Lower leg skin (tissue), 4 donors: Measurements from ENCODE around the gene FANCI. TPM values are rescaled to one million over a fixed set of nuclear protein-coding genes. Genes with fewer than 3 reads are reported as not detected.

Experiments used
- DNase-seq, 2 donors: peaks; one replicate each; pipeline ENCODE4 v3.0.0-alpha.2; 2019; ENCODE audit warnings: low spot score in 2 of 2
- H3K4me3 ChIP-seq: fragments of 200-600 bp; sonication (generic); 2 replicates; pipeline ENCODE4 v1.5.1; 2017; ENCODE audit warnings: mild to moderate bottlenecking, low read depth; ENCODE audit not compliant: poor library complexity, severe bottlenecking
- CTCF ChIP-seq, 3 donors: fragments of 450-650 bp; IDR thresholded peaks; one replicate each; pipeline ENCODE4 v1.5.1; 2016; ENCODE audit warnings: antibody characterized with exemption in 3 of 3, mild to moderate bottlenecking in 3 of 3, moderate library complexity in 2 of 3
- POLR2A ChIP-seq, 2 donors: fragments of 450-650 bp; IDR thresholded peaks; one replicate each; pipeline ENCODE4 v1.6.1; 2016 to 2017; ENCODE audit warnings: antibody characterized with exemption in 2 of 2, mild to moderate bottlenecking in 1 of 2, moderate library complexity in 1 of 2
- WGBS, 2 donors: methylation state at CpG; one replicate each; pipeline ENCODE4 v1.1.5; 2018; 5-methylcytosine and 5-hydroxymethylcytosine counted together
- intact Hi-C: fragments of 100-400 bp; cut with DNase I; formaldehyde crosslinking; loops from one replicate; pipeline ENCODE4 v1.15.0; 2023; ENCODE audit warnings: low total_unique reads
- total RNA-seq, 4 donors: library from RNA; depleted of rRNA; stranded (reverse); fragments of >200 nt; gene quantifications; one replicate each; pipeline ENCODE4 v1.1.0, GENCODE V29; 2016

Gene FANCI
- total RNA-seq, 4 donors from 2014 or later, result 4.5 to 22.0 (median 8.5) TPM

DNA sequence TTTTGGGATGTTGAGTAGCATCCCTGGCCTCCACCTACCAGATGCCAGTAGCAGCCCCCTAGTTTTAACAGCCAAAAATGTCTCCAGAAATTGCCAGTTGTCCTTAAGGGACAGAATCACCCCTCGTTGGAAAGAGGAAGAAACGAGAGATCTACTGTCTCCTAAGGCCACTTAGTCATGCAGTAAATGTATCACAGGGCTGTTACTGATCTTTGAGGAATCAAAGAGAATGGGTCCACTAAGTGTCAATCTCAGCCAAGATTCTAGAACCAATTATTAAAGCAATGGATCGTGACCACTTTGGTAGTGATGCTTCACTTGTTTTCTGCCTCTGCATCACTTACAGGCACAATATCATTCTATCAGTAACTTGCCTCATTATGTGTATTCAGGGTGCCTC is 64.5 kb downstream of the FANCI start:
- intact Hi-C loops, result no loop called here

GRCh38 chr15:89309993-89310392 is 66.2 kb downstream of the FANCI start:
- DNase-seq, result no peak
- intact Hi-C loops, result no loop called here
- no peak overlapping the region for H3K4me3 ChIP-seq
- TF ChIP-seq CTCF (IDR thresholded peaks at IDR 0.05) (no peak), POLR2A (IDR thresholded peaks at IDR 0.05) (no peak)
- WGBS, 2 donors, result 77 to 83% methylated on average over 2 of the region's 2 CpGs

More for the DNA sequence above, 64.5 kb downstream of the FANCI start:
- no peak for TF ChIP-seq POLR2A (IDR thresholded peaks at IDR 0.05)
- no peak overlapping the region for H3K4me3 ChIP-seq
- DNase-seq, result no peak
- WGBS, 2 donors, result 60 to 62% methylated on average over 3 of the region's 3 CpGs

GRCh38 chr15:89315375-89315929 is 71.7 kb downstream of the FANCI start:
- H3K4me3 ChIP-seq, result no peak overlapping the region
- WGBS, 2 donors, result 69 to 72% methylated on average over 2 of the region's 2 CpGs

DNA sequence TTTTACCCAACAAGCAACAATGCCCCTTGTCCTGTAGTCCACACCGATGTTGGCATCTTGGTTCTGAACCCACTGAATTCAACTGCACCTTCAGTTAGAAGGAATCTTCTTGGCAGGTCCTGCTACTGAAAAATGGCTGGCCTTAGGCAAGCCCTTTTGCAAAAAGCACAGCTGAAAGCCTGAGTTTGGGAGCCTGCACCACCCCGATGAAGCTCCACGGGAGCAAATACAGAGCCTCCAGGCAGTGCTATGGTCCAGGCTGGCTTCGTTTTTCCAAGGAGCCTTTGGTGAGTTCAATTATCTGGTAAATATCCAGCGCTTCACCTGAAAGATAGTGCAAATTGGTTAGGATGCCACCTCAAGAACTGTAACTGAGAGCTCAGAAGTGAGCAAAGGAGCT is 72.7 kb downstream of the FANCI start:
- no peak overlapping the region for H3K4me3 ChIP-seq
- no peak for TF ChIP-seq POLR2A (IDR thresholded peaks at IDR 0.05)
- no peak for TF ChIP-seq CTCF (IDR thresholded peaks at IDR 0.05)
- intact Hi-C loops, result no loop called here
- 81 to 82% methylated on average over 5 of the region's 5 CpGs for WGBS, 2 donors
- DNase-seq, result no peak

More at GRCh38 chr15:89315375-89315929, 71.7 kb downstream of the FANCI start:
- TF ChIP-seq CTCF (IDR thresholded peaks at IDR 0.05) (no peak), POLR2A (IDR thresholded peaks at IDR 0.05) (no peak)
- DNase-seq, result no peak
- intact Hi-C loops, result no loop called here

GRCh38 chr15:89317186-89317720 is 73.5 kb downstream of the FANCI start:
- DNase-seq, result no peak
- TF ChIP-seq POLR2A (IDR thresholded peaks at IDR 0.05) (no peak), CTCF (IDR thresholded peaks at IDR 0.05) (no peak)
- WGBS, 2 donors, result 74 to 76% methylated on average over 4 of the region's 4 CpGs
- no peak overlapping the region for H3K4me3 ChIP-seq
- intact Hi-C loops, result no loop called here

GRCh38 chr15:89319678-89320077 is 75.9 kb downstream of the FANCI start:
- DNase-seq, result no peak
- H3K4me3 ChIP-seq, result no peak overlapping the region
- TF ChIP-seq POLR2A (IDR thresholded peaks at IDR 0.05), result no peak
- WGBS, 2 donors, result 92 to 95% methylated on average over 9 of the region's 9 CpGs
- intact Hi-C loops, result no loop called here

DNA sequence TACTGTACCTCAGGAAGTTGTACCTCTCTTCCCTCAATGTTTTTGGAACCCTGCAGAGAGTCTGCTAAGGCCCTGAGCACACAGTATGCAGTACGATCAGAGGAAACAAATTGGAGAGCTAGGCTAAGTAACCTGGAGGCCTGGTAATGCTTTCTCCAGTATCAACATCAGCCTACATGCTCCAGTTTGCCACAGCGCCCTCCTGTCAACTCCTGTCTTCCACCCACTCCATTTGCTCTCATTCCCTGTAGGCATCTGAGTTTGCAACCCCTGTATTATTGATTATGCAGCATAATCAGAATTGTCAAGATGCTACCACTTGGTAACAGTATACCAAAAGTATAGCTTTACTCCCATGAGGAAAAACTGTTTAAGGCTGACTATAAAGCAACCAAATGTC is 76.4 kb downstream of the FANCI start:
- intact Hi-C loops, result no loop called here
- TF ChIP-seq CTCF (IDR thresholded peaks at IDR 0.05) (no peak), POLR2A (IDR thresholded peaks at IDR 0.05) (no peak)
- no peak overlapping the region for H3K4me3 ChIP-seq
- DNase-seq, result no peak
- WGBS, 2 donors, result 89 to 92% methylated on average over 2 of the region's 2 CpGs
